H9 (cell line): ENCODE data around the gene GALNT13. TPM values are rescaled to one million over a fixed set of nuclear protein-coding genes. Genes with fewer than 3 reads are reported as not detected.

ENCODE experiments used
- DNase-seq: peaks from one replicate; pipeline ENCODE4 v3.0.0-alpha.2; 2017
- H2AFZ ChIP-seq: one replicate; pipeline ENCODE4 v1.6.1; 2013; ENCODE audit warnings: mild to moderate bottlenecking, low read length, control low read depth, moderate library complexity
- H2AK5ac ChIP-seq: 2 replicates; pipeline ENCODE4 v1.6.1; 2013; ENCODE audit warnings: low read length, control low read depth, mixed read lengths; ENCODE audit not compliant: insufficient read length
- H2BK120ac ChIP-seq: one replicate; pipeline ENCODE4 v1.6.1; 2013; ENCODE audit warnings: low read depth, mild to moderate bottlenecking, low read length, control low read depth, inconsistent platforms; ENCODE audit not compliant: poor library complexity, severe bottlenecking
- H2BK12ac ChIP-seq: 2 replicates; pipeline ENCODE4 v1.6.1; 2013; ENCODE audit warnings: low read length, control low read depth, mixed read lengths, low read depth; ENCODE audit not compliant: insufficient read length
- H2BK15ac ChIP-seq: 2 replicates; pipeline ENCODE4 v1.6.1; 2013; ENCODE audit warnings: low read depth, low read length, control low read depth
- H2BK20ac ChIP-seq: one replicate; pipeline ENCODE4 v1.6.1; 2013; ENCODE audit warnings: low read depth, mild to moderate bottlenecking, low read length, control low read depth, inconsistent platforms; ENCODE audit not compliant: poor library complexity, severe bottlenecking
- H2BK5ac ChIP-seq: 2 replicates; pipeline ENCODE4 v1.6.1; 2013; ENCODE audit warnings: low read length, control low read depth, mixed read lengths; ENCODE audit not compliant: insufficient read length
- H3K14ac ChIP-seq: 2 replicates; pipeline ENCODE4 v1.6.1; 2013; ENCODE audit warnings: low read length, control low read depth; ENCODE audit not compliant: insufficient read depth
- H3K18ac ChIP-seq: 2 replicates; pipeline ENCODE4 v1.6.1; 2013; ENCODE audit warnings: low read depth, mild to moderate bottlenecking, mixed read lengths, low read length, control low read depth; ENCODE audit not compliant: insufficient read length
- H3K23ac ChIP-seq: 2 replicates; pipeline ENCODE4 v1.6.1; 2013; ENCODE audit warnings: low read length, control low read depth, mixed read lengths, low read depth; ENCODE audit not compliant: insufficient read length
- H3K23me2 ChIP-seq: 2 replicates; pipeline ENCODE4 v1.6.1; 2013; ENCODE audit warnings: low read depth, mild to moderate bottlenecking, mixed read lengths, low read length, control low read depth; ENCODE audit not compliant: insufficient read length, poor library complexity, severe bottlenecking
- H3K27ac ChIP-seq: 2 replicates; pipeline ENCODE4 v1.5.1; 2013; ENCODE audit warnings: low read length, control low read depth, mixed read lengths, low read depth; ENCODE audit not compliant: insufficient read length
- H3K27me3 ChIP-seq: 2 replicates; pipeline ENCODE4 v1.6.1; 2013; ENCODE audit warnings: low read length, control low read depth, inconsistent platforms; ENCODE audit not compliant: insufficient read depth
- H3K4ac ChIP-seq: 2 replicates; pipeline ENCODE4 v1.6.1; 2013; ENCODE audit warnings: low read depth, mild to moderate bottlenecking, control low read depth, inconsistent platforms, low read length, moderate library complexity
- H3K4me1 ChIP-seq: 2 replicates; pipeline ENCODE4 v1.6.1; 2013; ENCODE audit warnings: low read length, control low read depth, inconsistent platforms; ENCODE audit not compliant: insufficient read depth
- H3K4me2 ChIP-seq: 2 replicates; pipeline ENCODE4 v1.6.1; 2013; ENCODE audit warnings: low read length, control low read depth, mixed read lengths; ENCODE audit not compliant: insufficient read length, insufficient read depth
- H3K56ac ChIP-seq: 2 replicates; pipeline ENCODE4 v1.6.1; 2013; ENCODE audit warnings: low read depth, mild to moderate bottlenecking, mixed read lengths, low read length, control low read depth; ENCODE audit not compliant: insufficient read length
- H3K79me1 ChIP-seq: 2 replicates; pipeline ENCODE4 v1.6.1; 2013; ENCODE audit warnings: low read depth, mild to moderate bottlenecking, moderate library complexity, low read length, control low read depth, inconsistent platforms; ENCODE audit not compliant: insufficient read depth, poor library complexity, severe bottlenecking
- H3K79me2 ChIP-seq: 2 replicates; pipeline ENCODE4 v1.6.1; 2013; ENCODE audit warnings: low read length, control low read depth, inconsistent platforms; ENCODE audit not compliant: insufficient read depth
- H3K9ac ChIP-seq: 2 replicates; pipeline ENCODE4 v1.6.1; 2013; ENCODE audit warnings: low read length, control low read depth, mixed read lengths; ENCODE audit not compliant: insufficient read length; ENCODE audit errors: extremely low read depth
- H3K9me3 ChIP-seq: one replicate; pipeline ENCODE4 v1.6.1; 2013; ENCODE audit warnings: low read depth, low read length, inconsistent platforms; ENCODE audit not compliant: control insufficient read depth
- H3T11ph ChIP-seq: one replicate; pipeline ENCODE4 v1.6.1; 2013; ENCODE audit warnings: mild to moderate bottlenecking, low read length, control low read depth, inconsistent platforms
- H4K20me1 ChIP-seq: one replicate; pipeline ENCODE4 v1.6.1; 2013; ENCODE audit not compliant: control insufficient read depth, insufficient read length, insufficient read depth
- H4K5ac ChIP-seq: 2 replicates; pipeline ENCODE4 v1.6.1; 2013; ENCODE audit warnings: low read depth, mild to moderate bottlenecking, mixed read lengths, low read length, control low read depth; ENCODE audit not compliant: insufficient read length
- H4K8ac ChIP-seq: replicated peaks from 2 replicates; pipeline ENCODE4 v1.6.1; 2013; ENCODE audit warnings: low read length, control low read depth, mixed read lengths, low read depth; ENCODE audit not compliant: insufficient read length
- H4K91ac ChIP-seq: 2 replicates; pipeline ENCODE4 v1.6.1; 2013; ENCODE audit warnings: low read depth, mild to moderate bottlenecking, moderate library complexity, mixed read lengths, low read length, control low read depth; ENCODE audit not compliant: insufficient read length
- H3K27ac Mint-ChIP-seq, 3 experiments: 2 replicates in 2 of 3; 3 replicates in 1 of 3; pipeline ENCODE4 v1.8.0; 2020 to 2021; ENCODE audit warnings: mixed read lengths in 3 of 3, mild to moderate bottlenecking in 1 of 3, moderate library complexity in 1 of 3
- H3K27me3 Mint-ChIP-seq: 2 replicates; pipeline ENCODE4 v1.8.0; 2021; ENCODE audit warnings: low read depth, mild to moderate bottlenecking, moderate library complexity, mixed read lengths
- H3K36me3 Mint-ChIP-seq, 3 experiments: 2 replicates in 2 of 3; 3 replicates in 1 of 3; pipeline ENCODE4 v1.8.0; 2020 to 2021; ENCODE audit warnings: low read depth in 3 of 3, mixed read lengths in 3 of 3; ENCODE audit not compliant: insufficient read depth in 1 of 3
- H3K4me1 Mint-ChIP-seq, 2 experiments: 2 replicates each; pipeline ENCODE4 v1.8.0; 2020; ENCODE audit warnings: mixed read lengths in 2 of 2
- H3K4me3 Mint-ChIP-seq, 2 experiments: 2 replicates in 1 of 2; 3 replicates in 1 of 2; pipeline ENCODE4 v1.8.0; 2020 to 2021; ENCODE audit warnings: mild to moderate bottlenecking in 2 of 2, mixed read lengths in 2 of 2, moderate library complexity in 1 of 2
- H3K9me3 Mint-ChIP-seq, 2 experiments: 2 replicates in 1 of 2; 3 replicates in 1 of 2; pipeline ENCODE4 v1.8.0; 2020; ENCODE audit warnings: mild to moderate bottlenecking in 2 of 2, mixed read lengths in 2 of 2, moderate library complexity in 1 of 2
- CTCF ChIP-seq: fragments of 200-600 bp; sonication (generic); conservative IDR thresholded peaks from 3 replicates; pipeline ENCODE4 v1.8.0; 2021; ENCODE audit warnings: antibody characterized with exemption, mild to moderate bottlenecking
- WGBS: extraction: QIAGEN DNeasy Blood & Tissue Kit; methylation state at CpG from one replicate; pipeline ENCODE4 v1.1.7; 2013; ENCODE audit warnings: missing lambda C conversion rate, low lambda C conversion rate, mixed read lengths; ENCODE audit not compliant: insufficient read length; ENCODE audit errors: extremely low coverage; 5-methylcytosine and 5-hydroxymethylcytosine counted together
- total RNA-seq: library from RNA; stranded (reverse); gene quantifications from 2 replicates; pipeline ENCODE4 v1.2.1, GENCODE V29; 2021

GALNT13 gene
- total RNA-seq, 1 experiment from 2014 or later = 6.6 TPM

GRCh38 chr2:154187948-154188347 is 316.2 kb downstream of the GALNT13 start:
- Histone ChIP-seq H3K9me3 (no peaks in the 10 kb centered on the region), H2BK5ac (no peak overlapping the region), H2AK5ac (no peak overlapping the region), H4K20me1 (no peaks in the 10 kb centered on the region), H2BK12ac (no peak overlapping the region), H2BK20ac (no peak overlapping the region), H3K4ac (no peak overlapping the region), H2AFZ (no peak overlapping the region), H3K9ac (no peak overlapping the region), H3T11ph (no peak overlapping the region), H3K56ac (no peak overlapping the region), H3K4me2 (no peak overlapping the region), H4K8ac (no peak overlapping the region), H3K14ac (no peak overlapping the region), H3K79me1 (no peaks in the 10 kb centered on the region), H3K79me2 (no peaks in the 10 kb centered on the region), H4K91ac (no peak overlapping the region), H3K27me3 (no peaks in the 10 kb centered on the region), H3K23me2 (no peaks in the 10 kb centered on the region), H3K23ac (no peak overlapping the region), H2BK15ac (no peak overlapping the region), H2BK120ac (no peak overlapping the region), H3K27ac (no peak overlapping the region), H4K5ac (no peak overlapping the region), H3K4me1 (no peaks in the 10 kb centered on the region), H3K18ac (no peak overlapping the region)
- Mint-ChIP-seq H3K27me3 (no peaks in the 10 kb centered on the region), H3K27ac (no peak overlapping the region), H3K9me3 (peaks cover 5 to 9% of the 10 kb centered on the region in 2 experiments), H3K4me3 (no peak overlapping the region), H3K36me3 (peaks cover 0 to 13% (median 6%) of the 10 kb centered on the region in 3 experiments; a peak in 5 of 7 replicates), H3K4me1 (peaks cover 5 to 12% of the 10 kb centered on the region in 2 experiments)
- no peak for TF ChIP-seq CTCF
- no peak for DNase-seq
- no CpG with 5 or more reads among the region's 2 CpGs for WGBS
